PC-3 (cell line): ENCODE measurements around the gene CDC42SE2. TPM values are rescaled to one million over a fixed set of nuclear protein-coding genes. Genes with fewer than 3 reads are reported as not detected.
A peak's percentile ranks its signal among the peaks of the same experiment; 100 is the strongest.

ENCODE experiments used
- ATAC-seq: fragments of 200-7000 bp; cut with Tn5 transposase; 2 replicates; pipeline ENCODE4 v1.9.1; 2020; ENCODE audit warnings: mild to moderate bottlenecking, moderate library complexity
- BruUV-seq: library from RNA; stranded (reverse); fragments of 400-500 nt; replicated peaks from 2 replicates; lab custom pipeline; 2021; lab: Mats Ljungman, UMichigan
- CTCF ChIA-PET: fragments of 300-600 bp; sonication (Branson Sonifier 250); formaldehyde crosslinking; loops from one replicate; lab custom pipeline; 2022; ENCODE audit warnings: antibody characterized with exemption; lab: Charles Lee
- POLR2A ChIA-PET: fragments of 300-600 bp; sonication (Branson Sonifier 250); formaldehyde crosslinking; loops from one replicate; lab custom pipeline; 2022; ENCODE audit warnings: antibody characterized with exemption; ENCODE audit not compliant: unreplicated experiment; lab: Charles Lee
- DNase-seq: peaks from one replicate; pipeline ENCODE4 v3.0.0-alpha.2; 2015
- H2AFZ ChIP-seq: fragments of 300-600 bp; sonication (generic); 2 replicates; pipeline ENCODE4 v1.6.0; 2016; ENCODE audit warnings: antibody characterized with exemption, low read length
- H3F3A ChIP-seq: fragments of 300-600 bp; sonication (generic); one replicate; pipeline ENCODE4 v1.6.0; 2017; ENCODE audit warnings: antibody characterized with exemption, low read length, control low read depth, mild to moderate bottlenecking; ENCODE audit not compliant: unreplicated experiment
- H3K27ac ChIP-seq: fragments of 300-600 bp; sonication (generic); 2 replicates; pipeline ENCODE4 v1.5.1; 2016; ENCODE audit warnings: mild to moderate bottlenecking, low read length
- H3K27me3 ChIP-seq: fragments of 300-600 bp; sonication (generic); 2 replicates; pipeline ENCODE4 v1.6.1; 2016; ENCODE audit warnings: low read length, mixed read lengths
- H3K36me3 ChIP-seq: fragments of 300-600 bp; sonication (generic); 2 replicates; pipeline ENCODE4 v1.6.1; 2016; ENCODE audit warnings: low read depth, mixed run types, low read length, mixed read lengths
- H3K4me1 ChIP-seq: fragments of 300-600 bp; sonication (generic); 2 replicates; pipeline ENCODE4 v1.5.1; 2016; ENCODE audit warnings: low read length; ENCODE audit not compliant: insufficient read depth
- H3K4me2 ChIP-seq: fragments of 300-600 bp; sonication (generic); 2 replicates; pipeline ENCODE4 v1.6.0; 2016; ENCODE audit warnings: low read length
- H3K4me3 ChIP-seq: fragments of 300-600 bp; sonication (generic); 2 replicates; pipeline ENCODE4 v1.5.1; 2016; ENCODE audit warnings: mild to moderate bottlenecking, low read length, mixed read lengths
- H3K79me2 ChIP-seq: fragments of 300-600 bp; sonication (generic); 2 replicates; pipeline ENCODE4 v1.6.1; 2017; ENCODE audit warnings: low read length, mixed read lengths
- H3K9ac ChIP-seq: fragments of 300-600 bp; sonication (generic); 2 replicates; pipeline ENCODE4 v1.6.0; 2016; ENCODE audit warnings: mild to moderate bottlenecking, low read length
- H3K9me2 ChIP-seq: fragments of 300-600 bp; sonication (generic); replicated peaks from 2 replicates; pipeline ENCODE4 v1.6.1; 2016; ENCODE audit warnings: mixed run types, low read length, mixed read lengths
- H3K9me3 ChIP-seq: fragments of 300-600 bp; sonication (generic); 2 replicates; pipeline ENCODE4 v1.6.1; 2016; ENCODE audit warnings: low read length, mixed read lengths
- H4K20me1 ChIP-seq: fragments of 300-600 bp; sonication (generic); 2 replicates; pipeline ENCODE4 v1.6.1; 2016; ENCODE audit warnings: low read length, mixed read lengths
- CTCF ChIP-seq: fragments of 300-600 bp; sonication (generic); conservative IDR thresholded peaks from 2 replicates; pipeline ENCODE4 v1.5.1; 2017; ENCODE audit warnings: antibody characterized with exemption, low read depth, mild to moderate bottlenecking, low read length
- EZH2 ChIP-seq: fragments of 300-600 bp; sonication (generic); IDR thresholded peaks from one replicate; pipeline ENCODE4 v1.6.1; 2017; ENCODE audit warnings: antibody characterized with exemption, mild to moderate bottlenecking, low read length; ENCODE audit not compliant: unreplicated experiment
- EZH2phosphoT487 ChIP-seq: fragments of 300-600 bp; sonication (generic); IDR thresholded peaks from 2 replicates; pipeline ENCODE4 v1.6.1; 2018; ENCODE audit warnings: mild to moderate bottlenecking, antibody characterized with exemption, low read length, borderline replicate concordance
- intact Hi-C: fragments of 100-400 bp; cut with micrococcal nuclease; formaldehyde crosslinking; loops from 2 replicates; pipeline ENCODE4 v1.9.0; 2023
- total RNA-seq: library from RNA; depleted of rRNA; stranded (reverse); fragments of >200 nt; gene quantifications from 2 replicates; pipeline ENCODE4 v1.2.3, GENCODE V29; 2014

CDC42SE2 gene
- total RNA-seq, 1 experiment from 2014 or later, result 13.3 TPM

GRCh38 chr5:131297886-131298285, 34.0 kb downstream of the CDC42SE2 start:
- Histone ChIP-seq H3F3A (no peaks in the 10 kb centered on the region), H3K9me2 (no peaks in the 10 kb centered on the region), H3K27me3 (no peaks in the 10 kb centered on the region), H2AFZ (no peak overlapping the region), H3K4me1 (peaks cover 5% of the 10 kb centered on the region; the same call in 1 of the 2 replicates), H3K36me3 (no peaks in the 10 kb centered on the region), H4K20me1 (no peaks in the 10 kb centered on the region), H3K79me2 (peaks cover 17% of the 10 kb centered on the region), H3K4me3 (no peak overlapping the region), H3K9ac (no peak overlapping the region), H3K4me2 (no peak overlapping the region), H3K9me3 (no peaks in the 10 kb centered on the region), H3K27ac (no peak overlapping the region)
- DNase-seq, result no peak
- POLR2A ChIA-PET, result no interaction called here
- no peak for TF ChIP-seq EZH2
- TF ChIP-seq EZH2phosphoT487, result no peak
- TF ChIP-seq CTCF, result no peak
- CTCF ChIA-PET, result no interaction called here
- intact Hi-C loops, result no loop called here
- no TSS peak for BruUV-seq
- no peak for ATAC-seq

GRCh38 chr5:131299465-131299864, 35.6 kb downstream of the CDC42SE2 start:
- no peak for TF ChIP-seq EZH2
- no peak for TF ChIP-seq EZH2phosphoT487
- TF ChIP-seq CTCF, result no peak
- ChIA-PET POLR2A (no interaction called here), CTCF (no interaction called here)
- Histone ChIP-seq H3K27me3 (no peaks in the 10 kb centered on the region), H3K9me2 (no peaks in the 10 kb centered on the region), H3K9me3 (no peaks in the 10 kb centered on the region), H4K20me1 (no peaks in the 10 kb centered on the region), H3K79me2 (peaks cover 29% of the 10 kb centered on the region), H3K4me3 (no peak overlapping the region), H3K36me3 (no peaks in the 10 kb centered on the region), H3K9ac (no peak overlapping the region), H3K4me2 (no peak overlapping the region), H3F3A (no peaks in the 10 kb centered on the region), H3K4me1 (peaks cover 12% of the 10 kb centered on the region; the same call in 1 of the 2 replicates), H3K27ac (no peak overlapping the region), H2AFZ (no peak overlapping the region)
- no TSS peak for BruUV-seq
- intact Hi-C loops, result no loop called here
- DNase-seq (no peak), ATAC-seq (no peak)

- H3F3A ChIP-seq, result no peaks in the 10 kb centered on the region
- H4K20me1 ChIP-seq, result no peaks in the 10 kb centered on the region
- no peak overlapping the region for H3K27ac ChIP-seq
- ATAC-seq (no peak), DNase-seq (peak; percentile 44)
- H3K27me3 ChIP-seq, result no peaks in the 10 kb centered on the region
- H2AFZ ChIP-seq, result no peak overlapping the region
- no peaks in the 10 kb centered on the region for H3K9me2 ChIP-seq
- H3K36me3 ChIP-seq, result no peaks in the 10 kb centered on the region
- H3K9me3 ChIP-seq, result no peaks in the 10 kb centered on the region
- no peak overlapping the region for H3K4me3 ChIP-seq
- TF ChIP-seq CTCF (no peak), EZH2phosphoT487 (no peak), EZH2 (no peak)
- no TSS peak for BruUV-seq
- no peak overlapping the region; the same call in 1 of the 2 replicates for H3K4me2 ChIP-seq
- POLR2A ChIA-PET, result no interaction called here
- CTCF ChIA-PET, result no interaction called here
- peaks cover 44% of the 10 kb centered on the region for H3K79me2 ChIP-seq
- peaks cover 12% of the 10 kb centered on the region; the same call in 1 of the 2 replicates for H3K4me1 ChIP-seq
- intact Hi-C loops, result no loop called here
- no peak overlapping the region for H3K9ac ChIP-seq
Measured at GRCh38 chr5:131302506-131302905, 38.7 kb downstream of the CDC42SE2 start.
